ENCODE results near the gene TNS2. TPM values are rescaled to one million over a fixed set of nuclear protein-coding genes. Genes with fewer than 3 reads are reported as not detected.

TNS2 gene
- total and polyA plus RNA-seq, 4 donors: 56.7 to 182 (median 105) TPM

GRCh38 chr12:53090105-53090504, 40.2 kb downstream of the TNS2 start:
- H3K4me1 ChIP-seq (ENCODE audit: control insufficient read depth in 5 of 5, insufficient read depth in 5 of 5, low read length in 5 of 5): peaks cover 0 to 11% (median 0%) of the 10 kb centered on the region in 5 donors
- TF ChIP-seq CTCF (IDR thresholded peaks at IDR 0.05; ENCODE audit: control extremely low read depth, extremely low read depth): no peak
- H3K27me3 ChIP-seq (ENCODE audit: control insufficient read depth in 3 of 3, insufficient read depth in 3 of 3, low read length in 2 of 3): no peaks in the 10 kb centered on the region
- DNase-seq: no peak
- H3K27ac ChIP-seq (ENCODE audit: low read depth in 1 of 2, low read length in 1 of 2): no peak overlapping the region
- H3K4me3 ChIP-seq: no peak overlapping the region
- no peak overlapping the region for H3K9ac ChIP-seq (ENCODE audit: insufficient read depth in 1 of 2, low read length in 2 of 2)
- no peak for ATAC-seq (ENCODE audit: insufficient read depth, low FRiP score)
- H3K9me3 ChIP-seq (ENCODE audit: control insufficient read depth in 4 of 4, insufficient read depth in 3 of 4, low read length in 3 of 4): no peaks in the 10 kb centered on the region
- 95 to 97% methylated on average over 6 of the region's 6 CpGs for WGBS, 2 donors
- no peaks in the 10 kb centered on the region for H3K36me3 ChIP-seq (ENCODE audit: control insufficient read depth in 4 of 4, insufficient read depth in 4 of 4, low read length in 4 of 4)

- Histone ChIP-seq H3K27me3 (ENCODE audit: control insufficient read depth in 3 of 3, insufficient read depth in 3 of 3, low read length in 2 of 3) (no peaks in the 10 kb centered on the region), H3K9ac (ENCODE audit: insufficient read depth in 1 of 2, low read length in 2 of 2) (no peak overlapping the region), H3K36me3 (ENCODE audit: control insufficient read depth in 4 of 4, insufficient read depth in 4 of 4, low read length in 4 of 4) (no peaks in the 10 kb centered on the region), H3K27ac (ENCODE audit: low read depth in 1 of 2, low read length in 1 of 2) (no peak overlapping the region), H3K9me3 (ENCODE audit: control insufficient read depth in 4 of 4, insufficient read depth in 3 of 4, low read length in 3 of 4) (no peaks in the 10 kb centered on the region), H3K4me3 (no peak overlapping the region), H3K4me1 (ENCODE audit: control insufficient read depth in 5 of 5, insufficient read depth in 5 of 5, low read length in 5 of 5) (peaks cover 0 to 11% (median 0%) of the 10 kb centered on the region in 5 donors)
- no peak for TF ChIP-seq CTCF (IDR thresholded peaks at IDR 0.05; ENCODE audit: control extremely low read depth, extremely low read depth)
- ATAC-seq (ENCODE audit: insufficient read depth, low FRiP score): no peak
- no peak for DNase-seq
- WGBS, 2 donors: 64 to 67% methylated on average over 2 of the region's 2 CpGs
Observed at GRCh38 chr12:53090554-53090953, 40.7 kb downstream of the TNS2 start.

- no peak for DNase-seq
Observed at GRCh38 chr12:53091756-53092155, 41.9 kb downstream of the TNS2 start.

More at GRCh38 chr12:53091756-53092155, 41.9 kb downstream of the TNS2 start:
- ATAC-seq (ENCODE audit: insufficient read depth, low FRiP score): no peak
- Histone ChIP-seq H3K27me3 (ENCODE audit: control insufficient read depth in 3 of 3, insufficient read depth in 3 of 3, low read length in 2 of 3) (no peaks in the 10 kb centered on the region), H3K9ac (ENCODE audit: insufficient read depth in 1 of 2, low read length in 2 of 2) (no peak overlapping the region), H3K4me3 (no peak overlapping the region), H3K4me1 (ENCODE audit: control insufficient read depth in 5 of 5, insufficient read depth in 5 of 5, low read length in 5 of 5) (peaks cover 0 to 21% (median 7%) of the 10 kb centered on the region in 5 donors), H3K36me3 (ENCODE audit: control insufficient read depth in 4 of 4, insufficient read depth in 4 of 4, low read length in 4 of 4) (no peaks in the 10 kb centered on the region), H3K27ac (ENCODE audit: low read depth in 1 of 2, low read length in 1 of 2) (no peak overlapping the region), H3K9me3 (ENCODE audit: control insufficient read depth in 4 of 4, insufficient read depth in 3 of 4, low read length in 3 of 4) (no peaks in the 10 kb centered on the region)
- TF ChIP-seq CTCF (IDR thresholded peaks at IDR 0.05; ENCODE audit: control extremely low read depth, extremely low read depth): no peak
- 80 to 94% methylated on average over 6 of the region's 6 CpGs for WGBS, 2 donors
